OCI-LY7 (cell line): ENCODE results near the gene RNF180.

Source experiments
- CTCF ChIP-seq: fragments of 200-600 bp; sonication (generic); conservative IDR thresholded peaks from 2 replicates; pipeline ENCODE4 v1.5.1; 2014; ENCODE audit warnings: mild to moderate bottlenecking, antibody characterized with exemption, low read length, moderate library complexity, mixed read lengths
- EZH2phosphoT487 ChIP-seq: fragments of 200-600 bp; sonication (generic); IDR thresholded peaks from 2 replicates; pipeline ENCODE4 v1.6.1; 2018; ENCODE audit warnings: low read depth, borderline replicate concordance, mild to moderate bottlenecking, mixed run types, antibody characterized with exemption, low read length, moderate library complexity, mixed read lengths

GRCh38 chr5:64384765-64385164, 219.1 kb downstream of the RNF180 start:
- TF ChIP-seq CTCF: peak; percentile 67
- TF ChIP-seq EZH2phosphoT487: no peak
